GM12878 (cell line): ENCODE data around the gene NIP7. TPM values are rescaled to one million over a fixed set of nuclear protein-coding genes. Genes with fewer than 3 reads are reported as not detected.

Experiments
- ATAC-seq: fragments of 200-7000 bp; cut with Tn5 transposase; 3 replicates; pipeline ENCODE4 v1.9.1; 2020; ENCODE audit warnings: mild to moderate bottlenecking, moderate library complexity
- BruUV-seq: library from RNA; stranded (reverse); fragments of 400-500 nt; replicated peaks from 2 replicates; lab custom pipeline; 2021; lab: Mats Ljungman, UMichigan
- CTCF ChIA-PET: fragments of 300-600 bp; sonication (Branson Sonifier 250); formaldehyde crosslinking; extraction: SDS; loops from one replicate; lab custom pipeline; 2021; ENCODE audit warnings: inconsistent platforms; lab: Yijun Ruan, JAX
- POLR2A ChIA-PET: fragments of 350-600 bp; formaldehyde crosslinking; extraction: SDS; loops from one replicate; lab custom pipeline; 2021; ENCODE audit warnings: inconsistent platforms; lab: Charles Lee
- RAD21 ChIA-PET: fragments of 300-600 bp; sonication (Branson Sonifier 250); formaldehyde crosslinking; loops from one replicate; lab custom pipeline; 2023; ENCODE audit warnings: antibody characterized with exemption; ENCODE audit not compliant: unreplicated experiment; lab: Charles Lee
- SMC1A ChIA-PET: fragments of 300-600 bp; sonication (Branson Sonifier 250); formaldehyde crosslinking; loops from one replicate; lab custom pipeline; 2023; ENCODE audit not compliant: unreplicated experiment, uncharacterized antibody; lab: Charles Lee
- DNase-seq: peaks from one replicate; pipeline ENCODE4 v3.0.0-alpha.2; 2011; ENCODE audit warnings: low read depth, low spot score
- FAIRE-seq: peaks from 3 replicates; lab custom pipeline; 2011; peaks lifted over from hg19 to GRCh38; lab: Jason Lieb, UNC
- H2AFZ ChIP-seq: 2 replicates; pipeline ENCODE4 v1.6.0; 2011; ENCODE audit warnings: low read depth, low read length, control low read depth; ENCODE audit not compliant: control insufficient read depth
- H3K27ac ChIP-seq: 2 replicates; pipeline ENCODE4 v1.5.1; 2011; ENCODE audit warnings: control low read depth; ENCODE audit not compliant: control insufficient read depth, insufficient read depth
- H3K27me3 ChIP-seq, 2 experiments: replicated peaks in 1 of 2; 2 replicates each; pipeline versions ENCODE4 v1.6.0 to v1.6.1; 2011; ENCODE audit warnings: low read length in 1 of 2; ENCODE audit not compliant: control insufficient read depth in 2 of 2, insufficient read depth in 2 of 2
- H3K36me3 ChIP-seq, 2 experiments: 2 replicates each; pipeline ENCODE4 v1.5.1; 2011; ENCODE audit warnings: low read length in 1 of 2; ENCODE audit not compliant: control insufficient read depth in 2 of 2, insufficient read depth in 2 of 2
- H3K4me1 ChIP-seq: 2 replicates; pipeline ENCODE4 v1.6.1; 2011; ENCODE audit warnings: mild to moderate bottlenecking, low read length, moderate library complexity, mixed read lengths; ENCODE audit not compliant: control insufficient read depth, insufficient read depth
- H3K4me2 ChIP-seq: 2 replicates; pipeline ENCODE4 v1.6.0; 2011; ENCODE audit warnings: control low read depth; ENCODE audit not compliant: control insufficient read depth, insufficient read depth
- H3K4me3 ChIP-seq: fragments of 200-600 bp; sonication (generic); 2 replicates; pipeline ENCODE4 v1.5.1; 2016
- H3K79me2 ChIP-seq: 2 replicates; pipeline ENCODE4 v1.6.0; 2011; ENCODE audit warnings: low read length; ENCODE audit not compliant: control insufficient read depth, insufficient read depth
- H3K9ac ChIP-seq: 2 replicates; pipeline ENCODE4 v1.8.0; 2011; ENCODE audit warnings: low read length, control low read depth, mixed read lengths; ENCODE audit not compliant: control insufficient read depth, insufficient read depth
- H3K9me3 ChIP-seq: replicated peaks from 3 replicates; pipeline ENCODE4 v1.5.1; 2011; ENCODE audit warnings: mild to moderate bottlenecking, low read length; ENCODE audit not compliant: control insufficient read depth, insufficient read depth
- H4K20me1 ChIP-seq: 2 replicates; pipeline ENCODE4 v1.6.0; 2011; ENCODE audit not compliant: control insufficient read depth, insufficient read depth
- BACH1 ChIP-seq: fragments of 450-650 bp; IDR thresholded peaks from 2 replicates; pipeline ENCODE4 v1.6.1; 2017; ENCODE audit warnings: mild to moderate bottlenecking, borderline replicate concordance
- BRCA1 ChIP-seq: IDR thresholded peaks from 2 replicates; pipeline ENCODE4 v1.6.1; 2011; ENCODE audit warnings: low read depth, low read length, improper control_type of control experiment
- E2F4 ChIP-seq: IDR thresholded peaks from 2 replicates; pipeline ENCODE4 v1.6.1; 2012; ENCODE audit warnings: low read depth, low read length, improper control_type of control experiment
- IRF5 ChIP-seq: fragments of 450-650 bp; IDR thresholded peaks from 2 replicates; pipeline ENCODE4 v1.6.1; 2017; ENCODE audit warnings: borderline replicate concordance
- KAT2A ChIP-seq: conservative IDR thresholded peaks from 2 replicates; pipeline ENCODE4 v1.6.1; 2011; ENCODE audit warnings: low read depth, low read length; ENCODE audit not compliant: control insufficient read depth
- PBX3 ChIP-seq: IDR thresholded peaks from 2 replicates; pipeline ENCODE4 v1.6.1; 2011; ENCODE audit warnings: mild to moderate bottlenecking, low read depth, low read length, moderate library complexity; ENCODE audit not compliant: insufficient replicate concordance
- PML ChIP-seq: IDR thresholded peaks from 2 replicates; pipeline ENCODE4 v1.6.1; 2012; ENCODE audit warnings: low read length, inconsistent platforms
- RAD51 ChIP-seq: fragments of 450-650 bp; IDR thresholded peaks from 2 replicates; pipeline ENCODE4 v1.6.1; 2016; ENCODE audit warnings: moderate library complexity, mild to moderate bottlenecking, inconsistent platforms
- RBBP5 ChIP-seq: fragments of 200-600 bp; sonication (generic); conservative IDR thresholded peaks from 2 replicates; pipeline ENCODE4 v1.6.1; 2016
- SMC3 ChIP-seq: IDR thresholded peaks from 2 replicates; pipeline ENCODE4 v1.6.1; 2011; ENCODE audit warnings: low read length, improper control_type of control experiment, borderline replicate concordance
- WGBS: methylation state at CpG from one replicate; pipeline ENCODE4 v1.1.6; 2016; ENCODE audit warnings: low lambda C conversion rate; ENCODE audit not compliant: insufficient replicate concordance, insufficient coverage; ENCODE audit errors: missing lambda C conversion rate; 5-methylcytosine and 5-hydroxymethylcytosine counted together
- in situ Hi-C: fragments of 300-500 bp; cut with MboI; formaldehyde crosslinking; loops from 9 replicates; pipeline ENCODE4 v1.14.3; 2018; ENCODE audit warnings: mixed read lengths
- intact Hi-C: fragments of 100-400 bp; cut with micrococcal nuclease; formaldehyde crosslinking; loops from one replicate; pipeline ENCODE4 v1.14.2; 2022; ENCODE audit not compliant: unreplicated experiment
- polyA plus RNA-seq, 11 experiments: library from polyadenylated mRNA; depleted of rRNA in 4 of 11; unstranded in 6 of 11; stranded (reverse) in 5 of 11; fragments of >200 nt; fragmentation: Nextera tagmentation in 4 of 11; fragmentation: Illumina TruSeq in 1 of 11; extraction: Ambion mirVana in 4 of 11; extraction: Trizol in 1 of 11; gene quantifications; 1 replicate in 1 of 11; 2 replicates in 10 of 11; pipeline versions ENCODE4 v1.2.1 to v1.2.3, GENCODE V29; 2011 to 2016; ENCODE audit warnings: inconsistent platforms in 2 of 11, missing spikeins in 2 of 11, low read depth in 1 of 11
- total RNA-seq, 4 experiments: library from RNA; depleted of rRNA in 3 of 4; stranded (reverse); fragments of >200 nt in 3 of 4; fragmentation: Illumina TruSeq in 1 of 4; extraction: Trizol in 1 of 4; gene quantifications; 2 replicates each; pipeline versions ENCODE4 v1.2.1 to v1.2.3, GENCODE V29; 2013 to 2021
- TF ChIP-seq, protein P1 (sequence below): IDR thresholded peaks from 2 replicates; pipeline ENCODE4 v1.6.1; 2011; ENCODE audit warnings: borderline replicate concordance, low read depth, mild to moderate bottlenecking, moderate library complexity, low read length; ENCODE audit not compliant: insufficient read depth, poor library complexity, severe bottlenecking

The NIP7 gene
- total and polyA plus RNA-seq, 10 of the 15 experiments (the other 5 are each of a cell fraction or from before 2014, with no cell fraction given) = 18.8 to 62.9 (median 56.7) TPM

DNA sequence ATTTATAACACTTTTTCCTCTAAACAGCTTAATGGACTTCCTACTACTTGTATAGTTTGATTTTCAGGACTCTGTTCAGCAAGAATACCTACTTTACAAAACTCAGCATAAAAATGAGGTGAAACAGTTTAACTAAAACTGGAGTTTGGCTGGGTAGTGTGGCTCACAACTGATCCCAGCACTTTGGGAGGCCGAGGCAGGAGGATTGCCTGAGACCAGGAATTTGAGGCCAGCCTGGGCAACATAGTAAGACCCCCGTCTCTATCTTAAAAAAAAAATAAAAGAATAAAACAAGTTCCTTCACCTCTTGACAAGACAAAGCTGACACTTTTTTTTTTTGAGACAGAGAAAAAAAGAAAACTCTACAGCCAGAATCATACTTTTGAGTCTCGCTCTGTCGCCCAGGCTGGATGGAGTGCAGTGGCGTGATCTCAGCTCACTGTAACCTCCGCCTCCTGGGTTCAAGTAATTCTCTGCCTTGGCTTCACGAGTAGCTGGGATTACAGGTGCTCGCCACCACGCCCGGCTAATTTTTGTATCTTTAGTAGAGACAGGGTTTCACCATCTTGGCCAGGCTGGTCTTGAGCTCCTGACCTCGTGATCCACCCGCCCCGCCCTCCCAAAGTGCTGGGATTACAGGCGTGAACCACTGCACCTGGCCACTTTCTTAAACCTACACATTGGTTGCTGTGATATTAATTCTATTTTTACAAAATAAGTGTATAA, 11.8 kb upstream of the NIP7 start:
- H3K4me1 ChIP-seq = peaks cover 10% of the 10 kb centered on the region
- H3K27ac ChIP-seq = peak overlapping the region; percentile 52; the same call in 1 of the 2 replicates
- H3K4me3 ChIP-seq = peak overlapping the region; percentile 89
- peaks cover 17 to 33% of the 10 kb centered on the region in 2 experiments for H3K36me3 ChIP-seq
- H3K79me2 ChIP-seq = peaks cover 62% of the 10 kb centered on the region
- in situ Hi-C loops = no loop called here
- no peak for DNase-seq
- no peak for FAIRE-seq
- H3K4me2 ChIP-seq = peak overlapping the region; percentile 74
- no peak for ATAC-seq
- BruUV-seq = no TSS peak
- TF ChIP-seq BACH1 (no peak), PML (no peak), BRCA1 (no peak), PBX3 (no peak), RBBP5 (no peak), IRF5 (no peak), RAD51 (no peak), SMC3 (no peak), E2F4 (no peak), KAT2A (no peak)
- TF ChIP-seq, protein P1, sequence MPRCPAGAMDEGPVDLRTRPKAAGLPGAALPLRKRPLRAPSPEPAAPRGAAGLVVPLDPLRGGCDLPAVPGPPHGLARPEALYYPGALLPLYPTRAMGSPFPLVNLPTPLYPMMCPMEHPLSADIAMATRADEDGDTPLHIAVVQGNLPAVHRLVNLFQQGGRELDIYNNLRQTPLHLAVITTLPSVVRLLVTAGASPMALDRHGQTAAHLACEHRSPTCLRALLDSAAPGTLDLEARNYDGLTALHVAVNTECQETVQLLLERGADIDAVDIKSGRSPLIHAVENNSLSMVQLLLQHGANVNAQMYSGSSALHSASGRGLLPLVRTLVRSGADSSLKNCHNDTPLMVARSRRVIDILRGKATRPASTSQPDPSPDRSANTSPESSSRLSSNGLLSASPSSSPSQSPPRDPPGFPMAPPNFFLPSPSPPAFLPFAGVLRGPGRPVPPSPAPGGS = no peak
- TF ChIP-seq, all 136 proteins: peak for 0
- ChIA-PET CTCF (interaction anchor here (1.1 to 2.3 kb wide), 5 partner anchors 12 to 68 kb away, joined by 3 to 9 read pairs (median 5); partner anchors contain the start of genes COG8 and NIP7), RAD21 (interaction anchor here (1.0 kb wide), 1 partner anchor 16 kb away, joined by 4 read pairs; the partner anchor contains the start of gene VPS4A), SMC1A (interaction anchor here (1.1 to 1.9 kb wide), 2 partner anchors 10 to 22 kb away, joined by 3 to 4 read pairs; no protein-coding TSS in a partner anchor), POLR2A (interaction anchor here (0.5 to 6.6 kb wide), 6 partner anchors 12 to 1968 kb away, joined by 3 to 42 read pairs (median 4); partner anchors contain the start of genes COG8 and NIP7)
- H3K9me3 ChIP-seq = no peaks in the 10 kb centered on the region
- intact Hi-C loops = no loop called here
- 73% methylated on average over 14 of the region's 14 CpGs for WGBS
- H4K20me1 ChIP-seq = peaks cover 8% of the 10 kb centered on the region; the same call in 1 of the 2 replicates
- H3K27me3 ChIP-seq = no peaks in the 10 kb centered on the region
- no peak overlapping the region for H2AFZ ChIP-seq
- no peak overlapping the region for H3K9ac ChIP-seq
